ENCODE measurements around the gene UGT1A9.

DNA sequence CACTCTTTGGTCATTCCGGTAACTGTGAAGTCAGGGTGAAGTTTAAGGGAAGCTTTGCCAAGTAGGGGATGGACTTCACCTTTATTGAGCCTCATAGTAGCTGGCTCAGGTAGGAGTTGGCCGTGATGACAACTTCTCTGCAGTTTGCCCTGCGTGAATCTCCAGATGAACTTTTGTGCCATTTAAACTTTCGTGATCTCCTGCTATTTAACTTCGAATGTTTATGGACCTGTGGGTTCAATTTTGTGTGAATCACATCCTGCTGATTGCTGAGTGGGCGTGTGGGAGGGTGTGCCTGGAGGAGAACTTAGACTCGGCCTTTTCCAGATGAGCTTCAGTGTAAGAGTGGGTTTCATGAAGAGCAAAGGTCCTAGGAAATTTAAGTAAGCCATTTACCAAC is 92.6 kb downstream of the UGT1A9 start:
- TF ChIP-seq, protein P1, sequence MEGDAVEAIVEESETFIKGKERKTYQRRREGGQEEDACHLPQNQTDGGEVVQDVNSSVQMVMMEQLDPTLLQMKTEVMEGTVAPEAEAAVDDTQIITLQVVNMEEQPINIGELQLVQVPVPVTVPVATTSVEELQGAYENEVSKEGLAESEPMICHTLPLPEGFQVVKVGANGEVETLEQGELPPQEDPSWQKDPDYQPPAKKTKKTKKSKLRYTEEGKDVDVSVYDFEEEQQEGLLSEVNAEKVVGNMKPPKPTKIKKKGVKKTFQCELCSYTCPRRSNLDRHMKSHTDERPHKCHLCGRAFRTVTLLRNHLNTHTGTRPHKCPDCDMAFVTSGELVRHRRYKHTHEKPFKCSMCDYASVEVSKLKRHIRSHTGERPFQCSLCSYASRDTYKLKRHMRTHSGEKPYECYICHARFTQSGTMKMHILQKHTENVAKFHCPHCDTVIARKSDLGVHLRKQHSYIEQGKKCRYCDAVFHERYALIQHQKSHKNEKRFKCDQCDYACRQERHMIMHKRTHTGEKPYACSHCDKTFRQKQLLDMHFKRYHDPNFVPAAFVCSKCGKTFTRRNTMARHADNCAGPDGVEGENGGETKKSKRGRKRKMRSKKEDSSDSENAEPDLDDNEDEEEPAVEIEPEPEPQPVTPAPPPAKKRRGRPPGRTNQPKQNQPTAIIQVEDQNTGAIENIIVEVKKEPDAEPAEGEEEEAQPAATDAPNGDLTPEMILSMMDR (IDR thresholded peaks at IDR 0.05), result no peak
- TF ChIP-seq POLR2A (IDR thresholded peaks at IDR 0.05; ENCODE audit: low read depth), result no peak
- no peak for TF ChIP-seq POLR2AphosphoS5 (IDR thresholded peaks at IDR 0.05)
- no peak for TF ChIP-seq EP300 (IDR thresholded peaks at IDR 0.05)

All from esophagus muscularis mucosa (tissue), 4 donors.